Left renal cortex interstitium (tissue), 4 donors: Measurements from ENCODE around the gene RNF39. TPM values are rescaled to one million over a fixed set of nuclear protein-coding genes. Genes with fewer than 3 reads are reported as not detected.

Source experiments
- DNase-seq, 4 donors: peaks; one replicate each; pipeline ENCODE4 v3.0.0-alpha.2; 2013; ENCODE audit warnings: low read depth in 4 of 4, low spot score in 2 of 4, missing footprints in 1 of 4
- polyA plus RNA-seq, 4 donors: library from polyadenylated mRNA; unstranded; fragments of 120-200 nt; gene quantifications; one replicate each; pipeline ENCODE4 v1.2.1, GENCODE V29; 2013; ENCODE audit not compliant: insufficient read length in 4 of 4

Gene RNF39
- polyA plus RNA-seq, 4 donors: 1.2 to 1.8 (median 1.6) TPM

DNA sequence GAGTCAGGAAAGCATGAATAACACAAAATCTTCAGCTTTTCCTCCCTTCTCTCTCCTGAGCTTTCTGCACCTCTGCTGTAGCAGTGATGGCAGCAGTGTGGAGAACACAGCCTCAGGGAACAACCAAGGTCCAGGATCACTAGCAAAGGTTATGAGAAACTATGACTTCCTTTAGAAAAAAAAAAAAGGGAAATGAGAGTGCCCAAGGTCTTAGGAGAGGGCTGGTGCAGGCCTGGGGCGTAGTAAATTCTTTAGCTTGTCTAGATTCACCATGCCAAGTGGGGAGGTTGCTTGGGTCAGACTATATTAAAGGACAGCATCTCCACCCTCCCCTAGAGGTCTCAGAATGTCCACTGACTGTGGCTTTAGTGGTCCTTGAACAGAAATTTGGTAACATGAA lies 54.9 kb downstream of the RNF39 start:
- DNase-seq: no peak

Other genes starting within 250 kb of the RNF39 start
- 10 to 100 TPM in 1 of 4 donors, 1 to 10 TPM in 2, under 1 TPM in 1; 0.59 to 10.2 (median 5.1) TPM for gene HLA-G, start 247.9 kb downstream of the RNF39 start, polyA plus RNA-seq
- gene HLA-A, start 133.2 kb downstream of the RNF39 start, polyA plus RNA-seq: 100 to 1,000 TPM; 162 to 262 (median 187) TPM
- 10 to 100 TPM; 32.7 to 45.6 (median 40.1) TPM for gene POLR1H, start 14.5 kb downstream of the RNF39 start, polyA plus RNA-seq
- 10 to 100 TPM; 59.8 to 66.7 (median 65.0) TPM for gene PPP1R11, start 8.6 kb downstream of the RNF39 start, polyA plus RNA-seq
- gene TRIM31, start 37.3 kb upstream of the RNF39 start, polyA plus RNA-seq: under 1 TPM in 1 of 4 donors, not detected in 3; 0.21 TPM
- under 1 TPM in 1 of 4 donors, not detected in 3; 0.08 TPM for gene TRIM40, start 60.4 kb upstream of the RNF39 start, polyA plus RNA-seq
- gene TRIM10, start 85.4 kb upstream of the RNF39 start, polyA plus RNA-seq: 1 to 10 TPM in 1 of 4 donors, under 1 TPM in 3; 0.29 to 1.3 (median 0.37) TPM
- gene TRIM15, start 87.8 kb upstream of the RNF39 start, polyA plus RNA-seq: under 1 TPM; 0.10 to 0.62 (median 0.14) TPM
- gene TRIM26, start 137.6 kb upstream of the RNF39 start, polyA plus RNA-seq: 10 to 100 TPM; 33.3 to 42.3 (median 37.7) TPM